BJ (cell line): ENCODE results near the gene C1orf50. TPM values are rescaled to one million over a fixed set of nuclear protein-coding genes. Genes with fewer than 3 reads are reported as not detected.
A peak's percentile ranks its signal among the peaks of the same experiment; 100 is the strongest.

Experiments used
- CTCF ChIA-PET: fragments of 350-600 bp; formaldehyde crosslinking; extraction: SDS; loops from one replicate; lab custom pipeline; 2021; ENCODE audit warnings: antibody characterized with exemption, inconsistent platforms; lab: Yijun Ruan, JAX
- POLR2A ChIA-PET: fragments of 300-600 bp; sonication (Branson Sonifier 250); formaldehyde crosslinking; extraction: SDS; loops from one replicate; lab custom pipeline; 2021; ENCODE audit warnings: antibody characterized with exemption; lab: Charles Lee
- DNase-seq: peaks from one replicate; pipeline ENCODE4 v3.0.0-alpha.2; 2011; ENCODE audit warnings: low read depth
- H3K27me3 ChIP-seq: 2 replicates; pipeline ENCODE4 v1.6.0; 2011; ENCODE audit warnings: low read length; ENCODE audit not compliant: control insufficient read depth, insufficient read depth
- H3K36me3 ChIP-seq: 2 replicates; pipeline ENCODE4 v1.5.1; 2011; ENCODE audit warnings: low read length; ENCODE audit not compliant: control insufficient read depth, insufficient read depth
- H3K4me3 ChIP-seq: 2 replicates; pipeline ENCODE4 v1.5.1; 2011; ENCODE audit warnings: low read depth, mild to moderate bottlenecking, control low read depth, low read length
- polyA plus RNA-seq: library from polyadenylated mRNA; depleted of rRNA; stranded (reverse); fragments of >200 nt; gene quantifications from 2 replicates; pipeline ENCODE4 v1.2.3, GENCODE V29; 2011
- TF ChIP-seq, protein P1 (sequence below): IDR thresholded peaks from 2 replicates; pipeline ENCODE4 v1.5.1; 2011; ENCODE audit warnings: low read depth, mild to moderate bottlenecking, control low read depth, inconsistent platforms, low read length, moderate library complexity; ENCODE audit not compliant: insufficient read depth

Gene C1orf50
- polyA plus RNA-seq, 1 experiment: 2.0 TPM

- Histone ChIP-seq H3K27me3 (no peaks in the 10 kb centered on the region), H3K36me3 (peaks cover 23% of the 10 kb centered on the region), H3K4me3 (no peak overlapping the region)
- TF ChIP-seq, protein P1, sequence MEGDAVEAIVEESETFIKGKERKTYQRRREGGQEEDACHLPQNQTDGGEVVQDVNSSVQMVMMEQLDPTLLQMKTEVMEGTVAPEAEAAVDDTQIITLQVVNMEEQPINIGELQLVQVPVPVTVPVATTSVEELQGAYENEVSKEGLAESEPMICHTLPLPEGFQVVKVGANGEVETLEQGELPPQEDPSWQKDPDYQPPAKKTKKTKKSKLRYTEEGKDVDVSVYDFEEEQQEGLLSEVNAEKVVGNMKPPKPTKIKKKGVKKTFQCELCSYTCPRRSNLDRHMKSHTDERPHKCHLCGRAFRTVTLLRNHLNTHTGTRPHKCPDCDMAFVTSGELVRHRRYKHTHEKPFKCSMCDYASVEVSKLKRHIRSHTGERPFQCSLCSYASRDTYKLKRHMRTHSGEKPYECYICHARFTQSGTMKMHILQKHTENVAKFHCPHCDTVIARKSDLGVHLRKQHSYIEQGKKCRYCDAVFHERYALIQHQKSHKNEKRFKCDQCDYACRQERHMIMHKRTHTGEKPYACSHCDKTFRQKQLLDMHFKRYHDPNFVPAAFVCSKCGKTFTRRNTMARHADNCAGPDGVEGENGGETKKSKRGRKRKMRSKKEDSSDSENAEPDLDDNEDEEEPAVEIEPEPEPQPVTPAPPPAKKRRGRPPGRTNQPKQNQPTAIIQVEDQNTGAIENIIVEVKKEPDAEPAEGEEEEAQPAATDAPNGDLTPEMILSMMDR: no peak
- ChIA-PET CTCF (no interaction called here), POLR2A (no interaction called here)
- DNase-seq: no peak
Observed at GRCh38 chr1:42761567-42761966, 5.5 kb upstream of the C1orf50 start.

DNA sequence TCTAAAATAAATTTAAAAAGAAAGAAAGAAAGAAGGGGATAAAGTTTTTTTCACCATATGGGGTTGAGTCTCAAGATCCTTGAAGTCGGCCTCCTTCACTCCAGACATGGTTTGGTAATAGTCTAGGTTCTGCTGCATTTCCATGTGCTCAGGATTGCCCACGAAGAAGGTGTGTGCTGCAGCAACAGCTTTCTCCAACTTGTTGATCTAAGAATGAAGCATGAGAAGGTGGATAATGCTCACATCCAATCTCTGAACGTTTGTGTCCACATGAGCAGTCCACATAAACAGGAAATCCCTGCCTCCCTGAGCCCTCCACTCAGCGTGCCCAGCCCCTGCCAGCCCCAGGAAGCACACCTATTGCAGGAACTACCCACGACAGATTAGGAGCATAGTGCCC is 4.8 kb upstream of the C1orf50 start:
- ChIA-PET POLR2A (no interaction called here), CTCF (interaction anchor here (0.7 to 1.3 kb wide), 2 partner anchors 9 to 161 kb away, joined by 3 read pairs; no protein-coding TSS in a partner anchor)
- H3K4me3 ChIP-seq: no peak overlapping the region
- H3K36me3 ChIP-seq: peaks cover 21% of the 10 kb centered on the region
- no peaks in the 10 kb centered on the region for H3K27me3 ChIP-seq
- TF ChIP-seq, protein P1: no peak
- no peak for DNase-seq

DNA sequence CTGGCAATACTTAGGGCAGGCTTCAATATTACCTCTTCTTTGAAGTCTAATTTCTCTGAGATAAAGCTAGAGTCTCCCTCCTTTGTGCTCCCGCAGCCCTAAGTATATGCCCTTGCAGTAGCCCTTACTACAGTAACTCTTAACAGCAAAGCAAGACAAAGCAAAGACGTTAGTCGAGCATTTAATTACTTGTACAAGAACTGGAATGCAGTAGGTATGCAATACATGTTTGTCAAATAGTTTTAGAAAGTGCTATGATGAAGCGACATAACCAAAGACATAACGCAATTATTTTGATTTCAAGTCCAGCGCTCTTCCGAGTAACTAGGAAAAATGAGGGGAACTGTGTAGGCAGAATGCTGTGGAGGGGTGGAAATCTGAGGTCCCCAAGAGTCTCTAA is 1.8 kb upstream of the C1orf50 start:
- DNase-seq: no peak
- peak overlapping the region; percentile 69 for H3K4me3 ChIP-seq
- ChIA-PET CTCF (interaction anchor here (0.8 to 3.3 kb wide), 6 partner anchors 8 to 191 kb away, joined by 3 to 17 read pairs (median 4); no protein-coding TSS in a partner anchor), POLR2A (interaction anchor here (0.6 kb wide), 1 partner anchor 431 kb away, joined by 4 read pairs; no protein-coding TSS in a partner anchor)
- H3K27me3 ChIP-seq: no peaks in the 10 kb centered on the region
- H3K36me3 ChIP-seq: peaks cover 7% of the 10 kb centered on the region
- TF ChIP-seq, protein P1: no peak

GRCh38 chr1:42765832-42766740 is 963 bp upstream of the C1orf50 start:
- peaks cover 7% of the 10 kb centered on the region for H3K36me3 ChIP-seq
- CTCF ChIA-PET: interaction anchor here (0.6 to 5.8 kb wide), 21 partner anchors 8 to 593 kb away, joined by 3 to 34 read pairs (median 4); no protein-coding TSS in a partner anchor

More at GRCh38 chr1:42765832-42766740, 963 bp upstream of the C1orf50 start:
- peak overlapping the region; percentile 69 for H3K4me3 ChIP-seq
- TF ChIP-seq, protein P1: peak; percentile 81
- POLR2A ChIA-PET: interaction anchor here (0.6 to 0.9 kb wide), 7 partner anchors 12 to 501 kb away, joined by 3 to 6 read pairs (median 4); partner anchors contain the start of genes ERMAP and SVBP
- no peak for DNase-seq
- no peaks in the 10 kb centered on the region for H3K27me3 ChIP-seq
